OCI-LY7 (cell line): ENCODE data around the gene PTTG1.

Experiments
- CTCF ChIP-seq: fragments of 200-600 bp; sonication (generic); conservative IDR thresholded peaks from 2 replicates; pipeline ENCODE4 v1.5.1; 2014; ENCODE audit warnings: mild to moderate bottlenecking, antibody characterized with exemption, low read length, moderate library complexity, mixed read lengths
- EZH2phosphoT487 ChIP-seq: fragments of 200-600 bp; sonication (generic); IDR thresholded peaks from 2 replicates; pipeline ENCODE4 v1.6.1; 2018; ENCODE audit warnings: low read depth, borderline replicate concordance, mild to moderate bottlenecking, mixed run types, antibody characterized with exemption, low read length, moderate library complexity, mixed read lengths

- TF ChIP-seq CTCF: no peak
- no peak for TF ChIP-seq EZH2phosphoT487
Measured at GRCh38 chr5:160423099-160423498, 1.4 kb downstream of the PTTG1 start.
